A549 (cell line): ENCODE data around the gene MEN1.

ENCODE experiments used
- BHLHE40 ChIP-seq: IDR thresholded peaks from 2 replicates; pipeline ENCODE4 v1.6.1; 2012; ENCODE audit warnings: low read depth, low read length, inconsistent platforms
- CEBPB ChIP-seq, 2 experiments: fragments of >200 bp in 1 of 2; sonication (Bioruptor Twin) in 1 of 2; formaldehyde crosslinking in 1 of 2; IDR thresholded peaks; 2 replicates each; pipeline ENCODE4 v1.6.1; 2012 to 2016
- EP300 ChIP-seq, 2 experiments: fragments of >200 bp; sonication (Bioruptor Twin); formaldehyde crosslinking; IDR thresholded peaks; 2 replicates in 1 of 2; 3 replicates in 1 of 2; pipeline ENCODE4 v1.6.1; 2016 to 2017
- ESRRA ChIP-seq: fragments of 150-350 bp; IDR thresholded peaks from 2 replicates; pipeline ENCODE4 v1.6.1; 2014; ENCODE audit warnings: mild to moderate bottlenecking, low read length, borderline replicate concordance
- HEYL ChIP-seq: fragments of 250-450 bp; sonication (Bioruptor Pico); IDR thresholded peaks from 2 replicates; pipeline ENCODE4 v1.8.0; 2021; ENCODE audit warnings: mild to moderate bottlenecking, moderate library complexity
- JUNB ChIP-seq: fragments of >200 bp; sonication (Bioruptor Twin); formaldehyde crosslinking; IDR thresholded peaks from 2 replicates; pipeline ENCODE4 v1.6.1; 2016
- MAZ ChIP-seq: fragments of 150-350 bp; IDR thresholded peaks from 2 replicates; pipeline ENCODE4 v1.6.1; 2014; ENCODE audit warnings: antibody characterized with exemption, low read depth, low read length, borderline replicate concordance
- POLR2A ChIP-seq: IDR thresholded peaks from 2 replicates; pipeline ENCODE4 v1.6.1; 2012; ENCODE audit warnings: mild to moderate bottlenecking, low read length
- RAD21 ChIP-seq, 2 experiments: fragments of >200 bp in 1 of 2; sonication (Bioruptor Twin) in 1 of 2; formaldehyde crosslinking in 1 of 2; IDR thresholded peaks in 1 of 2; conservative IDR thresholded peaks in 1 of 2; 2 replicates in 1 of 2; 3 replicates in 1 of 2; pipeline ENCODE4 v1.6.1; 2012 to 2018; ENCODE audit warnings: inconsistent platforms in 1 of 2
- SMC3 ChIP-seq: fragments of >200 bp; sonication (Bioruptor Twin); formaldehyde crosslinking; IDR thresholded peaks from 3 replicates; pipeline ENCODE4 v1.6.1; 2018; ENCODE audit warnings: inconsistent platforms
- TF ChIP-seq, protein P1 (sequence below): fragments of >200 bp; sonication (Bioruptor Twin); formaldehyde crosslinking; IDR thresholded peaks from 3 replicates; pipeline ENCODE4 v1.5.1; 2016

DNA sequence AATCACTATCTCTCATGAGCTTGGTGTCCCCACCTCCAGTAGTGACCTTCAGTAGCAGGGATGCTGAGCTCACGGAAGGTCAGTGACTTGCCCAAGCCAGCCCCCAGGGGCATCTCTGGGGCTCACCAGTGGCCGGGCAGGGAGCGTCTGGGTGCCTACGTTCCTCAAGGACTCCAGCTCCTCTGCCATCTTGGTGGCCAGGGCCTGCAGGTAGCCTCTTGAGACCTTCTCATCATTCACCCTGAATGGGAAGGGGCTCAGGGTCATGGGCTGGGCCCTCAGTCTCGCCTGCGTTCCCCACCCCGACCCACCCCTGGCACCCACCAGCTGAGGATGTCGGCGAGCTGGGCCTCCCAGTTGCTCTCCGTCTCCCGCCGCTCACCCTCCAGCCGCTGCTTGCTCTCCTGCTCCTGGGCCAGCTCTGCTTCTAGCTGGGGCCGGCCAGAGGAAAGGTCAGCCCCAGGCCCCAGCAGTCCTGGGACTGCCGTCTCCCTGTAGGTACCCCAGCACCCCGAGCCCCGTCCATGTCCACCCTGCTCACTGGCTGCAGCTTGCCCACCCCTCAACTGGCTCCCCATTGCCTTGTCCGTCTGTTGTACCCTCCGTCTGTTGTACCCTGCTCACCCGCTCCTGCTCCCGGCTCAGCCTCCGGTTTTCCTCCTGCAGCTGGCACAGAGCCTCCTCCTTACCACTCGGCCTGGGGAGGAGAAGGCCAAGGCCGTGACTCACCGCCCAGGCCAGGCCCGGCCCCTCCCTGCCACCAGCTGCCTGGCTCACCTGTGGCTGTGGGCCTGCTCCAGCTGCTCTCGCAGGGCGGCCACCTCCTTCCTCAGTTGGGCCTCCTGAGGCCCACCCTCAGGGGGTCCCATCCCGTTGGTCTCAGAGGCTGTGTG, 24.6 kb upstream of the MEN1 start:
- TF ChIP-seq SMC3 (no peak), RAD21 (conservative IDR thresholded peaks at IDR 0.05 in 1 of 2, IDR thresholded peaks at IDR 0.05 in 1 of 2) (no peak), HEYL (CRISPR knock-in tag) (no peak), BHLHE40 (no peak), MAZ (no peak), ESRRA (no peak), POLR2A (no peak), CEBPB (IDR thresholded peaks at IDR 0.05) (no peak), JUNB (no peak), EP300 (IDR thresholded peaks at IDR 0.05) (no peak)
- TF ChIP-seq, protein P1, sequence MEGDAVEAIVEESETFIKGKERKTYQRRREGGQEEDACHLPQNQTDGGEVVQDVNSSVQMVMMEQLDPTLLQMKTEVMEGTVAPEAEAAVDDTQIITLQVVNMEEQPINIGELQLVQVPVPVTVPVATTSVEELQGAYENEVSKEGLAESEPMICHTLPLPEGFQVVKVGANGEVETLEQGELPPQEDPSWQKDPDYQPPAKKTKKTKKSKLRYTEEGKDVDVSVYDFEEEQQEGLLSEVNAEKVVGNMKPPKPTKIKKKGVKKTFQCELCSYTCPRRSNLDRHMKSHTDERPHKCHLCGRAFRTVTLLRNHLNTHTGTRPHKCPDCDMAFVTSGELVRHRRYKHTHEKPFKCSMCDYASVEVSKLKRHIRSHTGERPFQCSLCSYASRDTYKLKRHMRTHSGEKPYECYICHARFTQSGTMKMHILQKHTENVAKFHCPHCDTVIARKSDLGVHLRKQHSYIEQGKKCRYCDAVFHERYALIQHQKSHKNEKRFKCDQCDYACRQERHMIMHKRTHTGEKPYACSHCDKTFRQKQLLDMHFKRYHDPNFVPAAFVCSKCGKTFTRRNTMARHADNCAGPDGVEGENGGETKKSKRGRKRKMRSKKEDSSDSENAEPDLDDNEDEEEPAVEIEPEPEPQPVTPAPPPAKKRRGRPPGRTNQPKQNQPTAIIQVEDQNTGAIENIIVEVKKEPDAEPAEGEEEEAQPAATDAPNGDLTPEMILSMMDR: no peak
